NCI-H2227 treated with DMSO at 0.1 percent for 48 hours (cell line): ENCODE data around the gene PPP1R14B.
A peak's percentile ranks its signal among the peaks of the same experiment; 100 is the strongest.

ENCODE experiments used
- DNase-seq: peaks from one replicate; lab custom pipeline; 2025; lab: John Stamatoyannopoulos, UW

PPP1R14B gene

GRCh38 chr11:64230171-64230984 is 16.4 kb downstream of the PPP1R14B start, which contains the start of gene DNAJC4:
DNAJC4 (plus strand) TSS chr11:64230548; CDS start chr11:64230855, 307 bp downstream.
- DNase-seq: peak; percentile 87

- no peak for DNase-seq
Observed at GRCh38 chr11:64229744-64230170, 17.0 kb downstream of the PPP1R14B start.

GRCh38 chr11:64229090-64229743 is 17.5 kb downstream of the PPP1R14B start:
- DNase-seq: no peak

- DNase-seq: no peak
Observed at GRCh38 chr11:64227405-64227956, 19.3 kb downstream of the PPP1R14B start.

GRCh38 chr11:64226507-64227051 is 20.2 kb downstream of the PPP1R14B start:
- no peak for DNase-seq

- DNase-seq: peak; percentile 77
Observed at GRCh38 chr11:64225608-64226506, 20.9 kb downstream of the PPP1R14B start, which contains the start of the genes NUDT22 and TRPT1. NUDT22 (plus strand) TSS chr11:64226274; CDS start chr11:64226653, 379 bp downstream. TRPT1 (minus strand) TSS chr11:64226186; CDS start chr11:64225860, 326 bp downstream.

GRCh38 chr11:64224891-64225607 is 21.7 kb downstream of the PPP1R14B start:
- no peak for DNase-seq

GRCh38 chr11:64224151-64224890 is 22.4 kb downstream of the PPP1R14B start:
- no peak for DNase-seq

- DNase-seq: no peak
Observed at GRCh38 chr11:64223001-64223651, 23.6 kb downstream of the PPP1R14B start.

GRCh38 chr11:64222651-64223000 is 24.1 kb downstream of the PPP1R14B start:
- DNase-seq: no peak

GRCh38 chr11:64220798-64221197 is 25.9 kb downstream of the PPP1R14B start:
- DNase-seq: no peak

- DNase-seq: no peak
Observed at GRCh38 chr11:64220271-64220670, 26.5 kb downstream of the PPP1R14B start.

- no peak for DNase-seq
Observed at GRCh38 chr11:64219755-64220154, 27.0 kb downstream of the PPP1R14B start.

- DNase-seq: no peak
Observed at GRCh38 chr11:64219354-64219684, 27.4 kb downstream of the PPP1R14B start.

- no peak for DNase-seq
Observed at GRCh38 chr11:64218628-64219353, 28.0 kb downstream of the PPP1R14B start.

- no peak for DNase-seq
Observed at GRCh38 chr11:64216879-64217278, 29.9 kb downstream of the PPP1R14B start.

- DNase-seq: no peak
Observed at GRCh38 chr11:64211181-64211872, 35.4 kb downstream of the PPP1R14B start.

GRCh38 chr11:64210301-64211020 is 36.3 kb downstream of the PPP1R14B start:
- DNase-seq: no peak
